ENCODE results near the gene TMEM167A.

The TMEM167A gene

GRCh38 chr5:83115816-83116215 lies 38.6 kb upstream of the TMEM167A start:
- no peak overlapping the region for H3K4me2 ChIP-seq (ENCODE audit: low read depth, low read length)
- H3K79me2 ChIP-seq (ENCODE audit: low read length), result no peaks in the 10 kb centered on the region
- H3F3A ChIP-seq (ENCODE audit: insufficient read depth, low read length), result no peaks in the 10 kb centered on the region
- TF ChIP-seq EZH2phosphoT487 (IDR thresholded peaks at IDR 0.05; ENCODE audit: low read length), result no peak
- H3K9ac ChIP-seq (ENCODE audit: low read length), result no peak overlapping the region
- H3K4me1 ChIP-seq (ENCODE audit: low read length), result no peaks in the 10 kb centered on the region
- no peaks in the 10 kb centered on the region for H3K9me2 ChIP-seq (replicated peaks; ENCODE audit: insufficient read depth, low read length)
- DNase-seq, result no peak
- no peaks in the 10 kb centered on the region for H4K20me1 ChIP-seq (ENCODE audit: insufficient read depth, low read length)
- no peak overlapping the region for H3K27ac ChIP-seq (ENCODE audit: low read length)
- H3K4me3 ChIP-seq (ENCODE audit: low read length), result no peak overlapping the region
- no peaks in the 10 kb centered on the region for H3K36me3 ChIP-seq (replicated peaks; ENCODE audit: insufficient read depth, low read length)
- no peak overlapping the region for H2AFZ ChIP-seq (ENCODE audit: low read length)
- no peaks in the 10 kb centered on the region for H3K27me3 ChIP-seq (replicated peaks; ENCODE audit: insufficient read depth, low read length)
- H3K9me3 ChIP-seq (replicated peaks; ENCODE audit: insufficient read depth, low read length), result no peaks in the 10 kb centered on the region

- TF ChIP-seq, protein P1, sequence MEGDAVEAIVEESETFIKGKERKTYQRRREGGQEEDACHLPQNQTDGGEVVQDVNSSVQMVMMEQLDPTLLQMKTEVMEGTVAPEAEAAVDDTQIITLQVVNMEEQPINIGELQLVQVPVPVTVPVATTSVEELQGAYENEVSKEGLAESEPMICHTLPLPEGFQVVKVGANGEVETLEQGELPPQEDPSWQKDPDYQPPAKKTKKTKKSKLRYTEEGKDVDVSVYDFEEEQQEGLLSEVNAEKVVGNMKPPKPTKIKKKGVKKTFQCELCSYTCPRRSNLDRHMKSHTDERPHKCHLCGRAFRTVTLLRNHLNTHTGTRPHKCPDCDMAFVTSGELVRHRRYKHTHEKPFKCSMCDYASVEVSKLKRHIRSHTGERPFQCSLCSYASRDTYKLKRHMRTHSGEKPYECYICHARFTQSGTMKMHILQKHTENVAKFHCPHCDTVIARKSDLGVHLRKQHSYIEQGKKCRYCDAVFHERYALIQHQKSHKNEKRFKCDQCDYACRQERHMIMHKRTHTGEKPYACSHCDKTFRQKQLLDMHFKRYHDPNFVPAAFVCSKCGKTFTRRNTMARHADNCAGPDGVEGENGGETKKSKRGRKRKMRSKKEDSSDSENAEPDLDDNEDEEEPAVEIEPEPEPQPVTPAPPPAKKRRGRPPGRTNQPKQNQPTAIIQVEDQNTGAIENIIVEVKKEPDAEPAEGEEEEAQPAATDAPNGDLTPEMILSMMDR (IDR thresholded peaks at IDR 0.05; ENCODE audit: low read length), result no peak
- TF ChIP-seq EZH2phosphoT487 (IDR thresholded peaks at IDR 0.05; ENCODE audit: low read length) (no peak), EZH2 (optimal IDR thresholded peaks at IDR 0.05; ENCODE audit: low read depth, low read length) (no peak)
- Histone ChIP-seq H2AFZ (ENCODE audit: low read length) (no peak overlapping the region), H3K36me3 (replicated peaks; ENCODE audit: insufficient read depth, low read length) (no peaks in the 10 kb centered on the region; the same call in 1 of the 2 replicates), H3K9me3 (replicated peaks; ENCODE audit: insufficient read depth, low read length) (no peaks in the 10 kb centered on the region), H3F3A (ENCODE audit: insufficient read depth, low read length) (no peaks in the 10 kb centered on the region), H3K27ac (ENCODE audit: low read length) (no peak overlapping the region), H3K4me3 (ENCODE audit: low read length) (no peak overlapping the region), H3K9me2 (replicated peaks; ENCODE audit: insufficient read depth, low read length) (no peaks in the 10 kb centered on the region), H3K79me2 (ENCODE audit: low read length) (no peaks in the 10 kb centered on the region), H4K20me1 (ENCODE audit: insufficient read depth, low read length) (no peaks in the 10 kb centered on the region), H3K27me3 (replicated peaks; ENCODE audit: insufficient read depth, low read length) (no peaks in the 10 kb centered on the region), H3K4me2 (ENCODE audit: low read depth, low read length) (no peak overlapping the region), H3K4me1 (ENCODE audit: low read length) (no peaks in the 10 kb centered on the region), H3K9ac (ENCODE audit: low read length) (no peak overlapping the region)
- no peak for DNase-seq
These were observed 32.2 kb upstream of the TMEM167A start for GRCh38 chr5:83109380-83109779.

DNA sequence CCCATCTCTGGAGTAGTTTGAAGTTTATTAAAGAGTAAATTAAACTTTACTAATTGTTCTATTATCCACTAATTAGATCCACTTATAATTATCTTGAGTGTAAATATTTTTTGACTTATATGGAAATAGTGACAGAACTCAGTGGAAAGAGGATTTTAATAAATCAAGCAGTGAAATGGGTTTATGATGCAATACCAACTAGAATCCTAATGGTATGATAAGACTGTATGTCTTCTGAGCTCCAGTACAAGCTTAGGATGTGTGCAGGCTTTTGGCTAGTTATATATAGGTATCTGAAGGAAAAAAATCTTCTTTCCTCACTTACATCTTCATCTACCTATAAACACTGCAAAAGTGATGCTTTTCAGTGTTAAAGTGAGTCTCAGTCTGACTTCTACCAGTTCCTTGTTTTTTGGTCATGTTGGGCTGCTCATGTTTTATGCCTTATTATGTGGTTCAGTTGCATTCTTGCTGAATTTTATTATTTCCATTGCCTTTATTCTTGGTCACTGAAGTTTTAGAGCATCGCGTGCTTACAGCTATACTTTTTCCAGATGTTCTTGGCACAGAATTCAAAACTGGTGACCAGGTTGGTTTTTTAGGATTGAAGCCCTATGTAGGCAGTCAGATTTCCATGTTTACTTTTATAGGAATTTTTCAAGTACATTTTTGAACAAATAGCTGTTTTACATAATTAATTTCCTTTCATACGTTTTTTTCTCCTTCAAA lies 30.7 kb upstream of the TMEM167A start:
- Histone ChIP-seq H3K9me2 (replicated peaks; ENCODE audit: insufficient read depth, low read length) (no peaks in the 10 kb centered on the region), H3K79me2 (ENCODE audit: low read length) (no peaks in the 10 kb centered on the region), H3K36me3 (replicated peaks; ENCODE audit: insufficient read depth, low read length) (no peaks in the 10 kb centered on the region; the same call in 1 of the 2 replicates), H3K9ac (ENCODE audit: low read length) (no peak overlapping the region), H3K27ac (ENCODE audit: low read length) (no peak overlapping the region), H3F3A (ENCODE audit: insufficient read depth, low read length) (no peaks in the 10 kb centered on the region), H3K9me3 (replicated peaks; ENCODE audit: insufficient read depth, low read length) (no peaks in the 10 kb centered on the region), H2AFZ (ENCODE audit: low read length) (no peak overlapping the region), H3K27me3 (replicated peaks; ENCODE audit: insufficient read depth, low read length) (no peaks in the 10 kb centered on the region), H4K20me1 (ENCODE audit: insufficient read depth, low read length) (no peaks in the 10 kb centered on the region), H3K4me3 (ENCODE audit: low read length) (no peak overlapping the region), H3K4me2 (ENCODE audit: low read depth, low read length) (no peak overlapping the region), H3K4me1 (ENCODE audit: low read length) (no peaks in the 10 kb centered on the region)
- TF ChIP-seq, protein P1 (IDR thresholded peaks at IDR 0.05; ENCODE audit: low read length), result no peak
- TF ChIP-seq EZH2 (optimal IDR thresholded peaks at IDR 0.05; ENCODE audit: low read depth, low read length) (no peak), EZH2phosphoT487 (IDR thresholded peaks at IDR 0.05; ENCODE audit: low read length) (no peak)
- no peak for DNase-seq

DNA sequence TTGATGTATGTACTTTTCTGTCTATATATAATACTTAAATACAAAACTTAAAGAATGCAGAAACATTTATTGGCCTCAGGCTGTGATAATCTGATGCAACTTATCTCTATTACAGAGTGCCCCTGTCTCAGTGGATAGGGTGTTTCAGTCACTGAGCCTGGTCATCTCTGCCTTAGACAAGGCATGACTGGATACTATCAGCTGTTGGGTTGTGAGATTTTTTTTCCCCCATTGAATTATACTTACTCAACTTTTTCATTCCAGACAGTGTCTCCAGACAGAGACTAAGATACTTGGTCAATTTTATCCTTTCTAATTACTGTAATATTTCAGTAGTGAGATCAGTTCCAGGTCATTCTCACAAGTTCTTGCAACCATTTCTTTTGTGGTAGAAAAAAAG lies 26.8 kb upstream of the TMEM167A start:
- no peaks in the 10 kb centered on the region for H3K36me3 ChIP-seq (replicated peaks; ENCODE audit: insufficient read depth, low read length)
- H3K27ac ChIP-seq (ENCODE audit: low read length), result no peak overlapping the region
- no peaks in the 10 kb centered on the region for H3K79me2 ChIP-seq (ENCODE audit: low read length)
- no peaks in the 10 kb centered on the region for H3K9me2 ChIP-seq (replicated peaks; ENCODE audit: insufficient read depth, low read length)
- H3K4me3 ChIP-seq (ENCODE audit: low read length), result no peak overlapping the region
- peaks cover 6% of the 10 kb centered on the region; the same call in 1 of the 2 replicates for H3F3A ChIP-seq (ENCODE audit: insufficient read depth, low read length)
- no peak overlapping the region for H2AFZ ChIP-seq (ENCODE audit: low read length)
- H3K4me1 ChIP-seq (ENCODE audit: low read length), result peaks cover 3% of the 10 kb centered on the region; the same call in 1 of the 2 replicates
- no peak overlapping the region for H3K4me2 ChIP-seq (ENCODE audit: low read depth, low read length)
- H3K27me3 ChIP-seq (replicated peaks; ENCODE audit: insufficient read depth, low read length), result no peaks in the 10 kb centered on the region
- DNase-seq, result no peak
- H3K9ac ChIP-seq (ENCODE audit: low read length), result no peak overlapping the region
- no peaks in the 10 kb centered on the region for H3K9me3 ChIP-seq (replicated peaks; ENCODE audit: insufficient read depth, low read length)
- TF ChIP-seq, protein P1 (IDR thresholded peaks at IDR 0.05; ENCODE audit: low read length), result no peak
- TF ChIP-seq EZH2phosphoT487 (IDR thresholded peaks at IDR 0.05; ENCODE audit: low read length), result no peak
- no peak for TF ChIP-seq EZH2 (optimal IDR thresholded peaks at IDR 0.05; ENCODE audit: low read depth, low read length)
- H4K20me1 ChIP-seq (ENCODE audit: insufficient read depth, low read length), result no peaks in the 10 kb centered on the region

All from MM.1S (cell line).